ENCODE results near the gene NAXD.

Gene NAXD

GRCh38 chr13:110639935-110640334 is 24.6 kb downstream of the NAXD start:
- no CpG with 5 or more reads among the region's 5 CpGs for WGBS, 2 donors (ENCODE audit: extremely low coverage in 2 of 2, insufficient read length in 2 of 2, insufficient replicate concordance in 1 of 2)
- Histone ChIP-seq H3K23ac (ENCODE audit: low read depth, low read length, poor library complexity) (no peak overlapping the region), H2BK5ac (ENCODE audit: low read length) (no peak overlapping the region), H2AK5ac (ENCODE audit: low read depth, low read length) (no peak overlapping the region), H4K91ac (ENCODE audit: low read depth, low read length, poor library complexity) (no peak overlapping the region), H3K9me3 (replicated peaks in 1 of 2; ENCODE audit: control insufficient read depth in 2 of 2, insufficient read depth in 1 of 2, low read depth in 1 of 2, low read length in 2 of 2) (no peaks in the 10 kb centered on the region), H3K4ac (ENCODE audit: low read length) (no peak overlapping the region), H4K8ac (ENCODE audit: low read depth, low read length) (no peak overlapping the region), H3K4me3 (ENCODE audit: low read length in 2 of 2) (no peak overlapping the region), H3K4me1 (ENCODE audit: control insufficient read depth in 2 of 2, insufficient read depth in 1 of 2, low read depth in 1 of 2, low read length in 2 of 2) (peaks cover 0 to 4% of the 10 kb centered on the region in 2 donors), H2BK120ac (ENCODE audit: low read depth, low read length) (no peak overlapping the region), H3K18ac (ENCODE audit: low read length) (no peak overlapping the region), H3K79me1 (ENCODE audit: low read depth, low read length) (peaks cover 19% of the 10 kb centered on the region), H3K27ac (replicated peaks; ENCODE audit: low read length) (no peak overlapping the region), H3K4me2 (ENCODE audit: insufficient read depth, low read length, poor library complexity, severe bottlenecking) (no peak overlapping the region), H3K14ac (ENCODE audit: low read length) (no peak overlapping the region), H2BK15ac (ENCODE audit: low read length) (no peak overlapping the region), H3K9ac (ENCODE audit: low read depth, low read length, poor library complexity) (no peak overlapping the region), H2AFZ (ENCODE audit: low read length) (no peak overlapping the region), H3K27me3 (ENCODE audit: control insufficient read depth in 3 of 3, insufficient read depth in 3 of 3, low read depth in 1 of 3, low read length in 3 of 3) (no peaks in the 10 kb centered on the region), H2BK12ac (ENCODE audit: low read length) (no peak overlapping the region), H3K36me3 (replicated peaks in 1 of 2; ENCODE audit: control insufficient read depth in 2 of 2, insufficient read depth in 2 of 2, low read length in 2 of 2) (peaks cover 58 to 99% of the 10 kb centered on the region in 2 donors)
- DNase-seq (ENCODE audit: low spot score), result no peak

DNA sequence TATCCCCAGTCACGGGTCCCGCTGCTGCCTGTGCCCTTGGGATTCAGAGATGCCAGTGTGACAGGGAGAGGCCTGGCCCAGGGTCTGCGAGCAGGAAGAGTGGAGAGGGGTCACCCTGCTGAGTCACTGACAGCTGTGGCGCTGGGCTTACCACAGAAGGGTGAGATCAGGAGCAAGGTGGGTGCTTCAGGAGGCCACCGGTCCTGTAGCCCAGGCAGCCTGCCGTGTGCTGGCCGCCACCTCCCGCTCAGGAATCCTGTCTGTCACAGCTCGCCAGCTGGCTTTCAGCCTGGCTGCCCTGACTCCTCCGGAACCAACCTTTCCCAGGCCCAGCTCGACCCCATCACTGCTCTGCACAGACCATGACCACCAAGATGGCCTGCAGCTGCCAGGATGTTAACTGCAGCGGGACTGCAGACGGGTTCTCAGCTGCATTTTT is 25.3 kb downstream of the NAXD start:
- Histone ChIP-seq H2BK12ac (ENCODE audit: low read length) (no peak overlapping the region), H3K9ac (ENCODE audit: low read depth, low read length, poor library complexity) (no peak overlapping the region), H3K9me3 (replicated peaks in 1 of 2; ENCODE audit: control insufficient read depth in 2 of 2, insufficient read depth in 1 of 2, low read depth in 1 of 2, low read length in 2 of 2) (no peaks in the 10 kb centered on the region), H2AFZ (ENCODE audit: low read length) (no peak overlapping the region), H3K79me1 (ENCODE audit: low read depth, low read length) (peaks cover 15% of the 10 kb centered on the region), H3K18ac (ENCODE audit: low read length) (no peak overlapping the region), H3K4me3 (ENCODE audit: low read length in 2 of 2) (peak overlapping the region in 1 of 2 donors; percentile 41), H3K36me3 (replicated peaks in 1 of 2; ENCODE audit: control insufficient read depth in 2 of 2, insufficient read depth in 2 of 2, low read length in 2 of 2) (peaks cover 53 to 99% of the 10 kb centered on the region in 2 donors), H2BK5ac (ENCODE audit: low read length) (no peak overlapping the region), H3K27ac (replicated peaks; ENCODE audit: low read length) (no peak overlapping the region), H3K4me1 (ENCODE audit: control insufficient read depth in 2 of 2, insufficient read depth in 1 of 2, low read depth in 1 of 2, low read length in 2 of 2) (peaks cover 0 to 9% of the 10 kb centered on the region in 2 donors), H4K8ac (ENCODE audit: low read depth, low read length) (no peak overlapping the region), H2AK5ac (ENCODE audit: low read depth, low read length) (peak overlapping the region; percentile 61), H3K4me2 (ENCODE audit: insufficient read depth, low read length, poor library complexity, severe bottlenecking) (no peak overlapping the region), H2BK120ac (ENCODE audit: low read depth, low read length) (no peak overlapping the region), H3K14ac (ENCODE audit: low read length) (no peak overlapping the region), H3K27me3 (ENCODE audit: control insufficient read depth in 3 of 3, insufficient read depth in 3 of 3, low read depth in 1 of 3, low read length in 3 of 3) (no peaks in the 10 kb centered on the region), H3K4ac (ENCODE audit: low read length) (no peak overlapping the region), H4K91ac (ENCODE audit: low read depth, low read length, poor library complexity) (no peak overlapping the region), H2BK15ac (ENCODE audit: low read length) (no peak overlapping the region), H3K23ac (ENCODE audit: low read depth, low read length, poor library complexity) (no peak overlapping the region)
- no peak for DNase-seq (ENCODE audit: low spot score)
- WGBS, 2 donors (ENCODE audit: extremely low coverage in 2 of 2, insufficient read length in 2 of 2, insufficient replicate concordance in 1 of 2), result no CpG with 5 or more reads among the region's 13 CpGs

DNA sequence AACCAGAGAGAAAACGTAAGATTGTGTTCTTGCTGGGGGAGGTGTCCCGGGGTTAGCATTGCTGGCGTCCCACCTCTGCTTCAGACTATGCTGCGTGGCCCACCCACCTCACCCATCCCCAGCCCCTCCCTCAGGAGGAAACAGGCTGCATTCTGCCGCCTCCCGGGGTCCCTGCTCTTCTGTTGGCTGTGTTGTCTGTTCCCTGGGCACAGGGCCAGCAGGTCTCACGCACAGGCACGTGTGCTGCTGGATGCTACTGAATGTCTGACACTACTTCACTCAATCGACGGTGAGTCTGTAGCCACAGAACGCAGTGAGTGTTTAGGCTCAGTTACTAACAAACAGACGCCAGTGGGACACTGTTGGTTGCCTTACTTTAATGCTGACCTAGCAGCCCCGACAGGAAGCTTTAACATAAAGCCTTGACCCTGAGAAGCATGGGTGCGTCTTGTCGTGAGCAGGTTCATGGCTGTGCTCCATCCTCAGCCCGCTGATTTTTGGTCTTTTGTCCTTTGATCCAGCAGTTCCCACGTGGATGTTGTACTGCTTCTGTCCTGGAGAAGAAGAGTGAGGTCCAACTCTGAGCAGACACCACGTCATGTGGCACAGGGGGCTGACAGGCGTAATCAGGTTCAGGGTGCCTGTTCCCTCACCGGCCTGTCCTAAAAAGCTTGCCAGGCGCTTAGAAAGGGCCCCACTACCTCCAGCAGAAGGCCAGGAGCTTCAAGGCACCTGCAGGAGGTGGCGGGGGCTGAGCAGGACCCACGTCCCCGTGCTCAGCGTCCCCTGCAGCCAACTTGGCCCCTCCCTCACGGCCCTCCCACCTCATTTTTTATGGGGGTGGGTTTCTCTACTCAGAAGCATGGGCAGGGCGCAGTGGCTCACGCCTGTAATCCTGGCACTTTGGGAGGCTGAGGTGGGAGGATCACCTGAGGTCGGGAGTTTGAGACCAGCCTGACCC is 26.0 kb downstream of the NAXD start:
- Histone ChIP-seq H3K4me1 (ENCODE audit: control insufficient read depth in 2 of 2, insufficient read depth in 1 of 2, low read depth in 1 of 2, low read length in 2 of 2) (peaks cover 0 to 9% of the 10 kb centered on the region in 2 donors), H3K4me3 (ENCODE audit: low read length in 2 of 2) (peak overlapping the region in 1 of 2 donors; percentile 19), H2BK15ac (ENCODE audit: low read length) (no peak overlapping the region), H2AK5ac (ENCODE audit: low read depth, low read length) (no peak overlapping the region), H2BK120ac (ENCODE audit: low read depth, low read length) (no peak overlapping the region), H4K8ac (ENCODE audit: low read depth, low read length) (no peak overlapping the region), H3K14ac (ENCODE audit: low read length) (no peak overlapping the region), H3K36me3 (replicated peaks in 1 of 2; ENCODE audit: control insufficient read depth in 2 of 2, insufficient read depth in 2 of 2, low read length in 2 of 2) (peaks cover 46 to 99% of the 10 kb centered on the region in 2 donors), H3K27ac (replicated peaks; ENCODE audit: low read length) (no peak overlapping the region), H4K91ac (ENCODE audit: low read depth, low read length, poor library complexity) (no peak overlapping the region), H3K23ac (ENCODE audit: low read depth, low read length, poor library complexity) (no peak overlapping the region), H3K27me3 (ENCODE audit: control insufficient read depth in 3 of 3, insufficient read depth in 3 of 3, low read depth in 1 of 3, low read length in 3 of 3) (no peaks in the 10 kb centered on the region), H3K79me1 (ENCODE audit: low read depth, low read length) (peaks cover 11% of the 10 kb centered on the region), H2BK12ac (ENCODE audit: low read length) (no peak overlapping the region), H3K9ac (ENCODE audit: low read depth, low read length, poor library complexity) (no peak overlapping the region), H3K18ac (ENCODE audit: low read length) (no peak overlapping the region), H2BK5ac (ENCODE audit: low read length) (no peak overlapping the region), H3K9me3 (replicated peaks in 1 of 2; ENCODE audit: control insufficient read depth in 2 of 2, insufficient read depth in 1 of 2, low read depth in 1 of 2, low read length in 2 of 2) (no peaks in the 10 kb centered on the region), H2AFZ (ENCODE audit: low read length) (no peak overlapping the region), H3K4me2 (ENCODE audit: insufficient read depth, low read length, poor library complexity, severe bottlenecking) (no peak overlapping the region), H3K4ac (ENCODE audit: low read length) (no peak overlapping the region)
- WGBS, 2 donors (ENCODE audit: extremely low coverage in 2 of 2, insufficient read length in 2 of 2, insufficient replicate concordance in 1 of 2), result no CpG with 5 or more reads among the region's 29 CpGs
- no peak for DNase-seq (ENCODE audit: low spot score)

- no peak overlapping the region for H4K91ac ChIP-seq (ENCODE audit: low read depth, low read length, poor library complexity)
- H3K9me3 ChIP-seq (replicated peaks in 1 of 2; ENCODE audit: control insufficient read depth in 2 of 2, insufficient read depth in 1 of 2, low read depth in 1 of 2, low read length in 2 of 2), result no peaks in the 10 kb centered on the region
- H3K4ac ChIP-seq (ENCODE audit: low read length), result no peak overlapping the region
- no peak overlapping the region for H3K4me3 ChIP-seq (ENCODE audit: low read length in 2 of 2)
- H3K23ac ChIP-seq (ENCODE audit: low read depth, low read length, poor library complexity), result peak overlapping the region; percentile 98
- peak overlapping the region; percentile 73 for H2BK12ac ChIP-seq (ENCODE audit: low read length)
- no peak overlapping the region for H2BK15ac ChIP-seq (ENCODE audit: low read length)
- no peak for DNase-seq (ENCODE audit: low spot score)
- H3K27me3 ChIP-seq (ENCODE audit: control insufficient read depth in 3 of 3, insufficient read depth in 3 of 3, low read depth in 1 of 3, low read length in 3 of 3), result no peaks in the 10 kb centered on the region
- H2BK5ac ChIP-seq (ENCODE audit: low read length), result peak overlapping the region; percentile 75
- H3K27ac ChIP-seq (replicated peaks; ENCODE audit: low read length), result no peak overlapping the region
- no peak overlapping the region for H4K8ac ChIP-seq (ENCODE audit: low read depth, low read length)
- WGBS, 2 donors (ENCODE audit: extremely low coverage in 2 of 2, insufficient read length in 2 of 2, insufficient replicate concordance in 1 of 2), result no CpG with 5 or more reads among the region's 40 CpGs
- peak overlapping the region; percentile 70 for H3K9ac ChIP-seq (ENCODE audit: low read depth, low read length, poor library complexity)
- H3K36me3 ChIP-seq (replicated peaks in 1 of 2; ENCODE audit: control insufficient read depth in 2 of 2, insufficient read depth in 2 of 2, low read length in 2 of 2), result peaks cover 38 to 99% of the 10 kb centered on the region in 2 donors
- no peak overlapping the region for H3K14ac ChIP-seq (ENCODE audit: low read length)
- H3K18ac ChIP-seq (ENCODE audit: low read length), result peak overlapping the region; percentile 57
- H3K79me1 ChIP-seq (ENCODE audit: low read depth, low read length), result peaks cover 6% of the 10 kb centered on the region
- H3K4me1 ChIP-seq (ENCODE audit: control insufficient read depth in 2 of 2, insufficient read depth in 1 of 2, low read depth in 1 of 2, low read length in 2 of 2), result peaks cover 0 to 9% of the 10 kb centered on the region in 2 donors
- H2AFZ ChIP-seq (ENCODE audit: low read length), result no peak overlapping the region
- no peak overlapping the region for H2AK5ac ChIP-seq (ENCODE audit: low read depth, low read length)
- no peak overlapping the region for H3K4me2 ChIP-seq (ENCODE audit: insufficient read depth, low read length, poor library complexity, severe bottlenecking)
- H2BK120ac ChIP-seq (ENCODE audit: low read depth, low read length), result no peak overlapping the region
These were observed 27.1 kb downstream of the NAXD start for GRCh38 chr13:110642291-110642981.
